HCT116 (cell line): Measurements from ENCODE around the gene CCDC24.

Experiments
- CEBPB ChIP-seq: IDR thresholded peaks from 2 replicates; pipeline ENCODE4 v1.6.1; 2012; ENCODE audit warnings: low read depth
- CTCF ChIP-seq, 3 experiments: fragments of 200-600 bp in 1 of 3; sonication (generic) in 1 of 3; IDR thresholded peaks in 2 of 3; conservative IDR thresholded peaks in 1 of 3; 2 replicates each; pipeline ENCODE4 v1.5.1; 2012 to 2017; ENCODE audit warnings: low read depth in 2 of 3, low read length in 2 of 3, antibody characterized with exemption in 1 of 3, borderline replicate concordance in 1 of 3, control low read depth in 1 of 3, mild to moderate bottlenecking in 1 of 3, mixed read lengths in 1 of 3, mixed run types in 1 of 3, moderate library complexity in 1 of 3; ENCODE audit not compliant: insufficient read depth in 1 of 3
- EZH2 ChIP-seq: fragments of 200-600 bp; sonication (generic); IDR thresholded peaks from 2 replicates; pipeline ENCODE4 v1.6.1; 2017; ENCODE audit warnings: antibody characterized with exemption, mixed run types
- EZH2phosphoT487 ChIP-seq: fragments of 200-600 bp; IDR thresholded peaks from 2 replicates; pipeline ENCODE4 v1.6.1; 2018; ENCODE audit warnings: antibody characterized with exemption, borderline replicate concordance
- POLR2A ChIP-seq: IDR thresholded peaks from 2 replicates; pipeline ENCODE4 v1.7.0; 2011; ENCODE audit warnings: borderline replicate concordance; ENCODE audit not compliant: insufficient read depth, insufficient read length; ENCODE audit errors: extremely low read depth
- RAD21 ChIP-seq: IDR thresholded peaks from 2 replicates; pipeline ENCODE4 v1.6.1; 2012; ENCODE audit warnings: low read depth, mild to moderate bottlenecking
- REST ChIP-seq: IDR thresholded peaks from 2 replicates; pipeline ENCODE4 v1.6.1; 2012; ENCODE audit warnings: low read depth
- YY1 ChIP-seq: IDR thresholded peaks from 2 replicates; pipeline ENCODE4 v1.6.1; 2011; ENCODE audit warnings: low read length, low read depth, moderate library complexity, mild to moderate bottlenecking; ENCODE audit not compliant: insufficient replicate concordance; ENCODE audit errors: extremely low read depth
- ZBTB33 ChIP-seq: IDR thresholded peaks from 2 replicates; pipeline ENCODE4 v1.6.1; 2011; ENCODE audit warnings: mild to moderate bottlenecking, low read length, moderate library complexity; ENCODE audit not compliant: insufficient replicate concordance; ENCODE audit errors: extremely low read depth
- ZFX ChIP-seq: fragments of 450-650 bp; IDR thresholded peaks from 2 replicates; pipeline ENCODE4 v1.6.1; 2017

GRCh38 chr1:43987159-43987902 is 4.1 kb upstream of the CCDC24 start:
- TF ChIP-seq RAD21: no peak
- TF ChIP-seq EZH2phosphoT487: no peak
- no peak for TF ChIP-seq YY1
- TF ChIP-seq CTCF (IDR thresholded peaks at IDR 0.05 in 2 of 3, conservative IDR thresholded peaks at IDR 0.05 in 1 of 3; ENCODE audit: borderline replicate concordance in 1 of 3, insufficient read depth in 1 of 3, low read depth in 2 of 3, low read length in 2 of 3): no peak
- no peak for TF ChIP-seq ZFX
- no peak for TF ChIP-seq ZBTB33
- TF ChIP-seq POLR2A: no peak
- TF ChIP-seq EZH2: no peak
- TF ChIP-seq REST: no peak
- no peak for TF ChIP-seq CEBPB
